Ovary (tissue), 3 donors: ENCODE data around the gene CASP3.

Experiments
- CTCF ChIP-seq, 3 donors: fragments of 450-650 bp in 2 of 3; fragments of 200-600 bp in 1 of 3; IDR thresholded peaks; one replicate each; pipeline versions ENCODE4 v1.5.1 to v1.8.0; 2016 to 2022; ENCODE audit warnings: antibody characterized with exemption in 3 of 3, mild to moderate bottlenecking in 1 of 3
- EP300 ChIP-seq: sonication (generic); formaldehyde crosslinking; IDR thresholded peaks from one replicate; pipeline ENCODE4 v1.6.1; 2017; ENCODE audit warnings: antibody characterized with exemption
- POLR2A ChIP-seq: fragments of 450-650 bp; IDR thresholded peaks from one replicate; pipeline ENCODE4 v1.6.1; 2017; ENCODE audit warnings: antibody characterized with exemption, mild to moderate bottlenecking, moderate library complexity
- donor health status: DM: no; HTN: no; CAD: no.

DNA sequence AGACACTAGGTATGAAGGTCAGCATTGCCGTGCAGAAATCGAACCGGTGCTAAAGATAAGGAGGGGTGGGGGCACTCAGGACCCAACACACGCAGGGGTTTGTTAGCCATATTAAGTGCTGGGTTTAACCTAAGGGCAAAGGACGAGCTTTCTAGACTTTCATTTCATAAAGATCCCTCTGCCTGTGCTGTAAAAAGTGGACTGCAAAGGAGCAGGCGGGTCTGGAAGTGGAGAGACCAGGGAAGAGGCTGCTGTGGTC, 1.3 kb downstream of the CASP3 start:
- no peak for TF ChIP-seq CTCF (IDR thresholded peaks at IDR 0.05)
- no peak for TF ChIP-seq POLR2A
- no peak for TF ChIP-seq EP300
